GM19455 (cell line): Measurements from ENCODE around the gene GNAT2.

Experiments used
- ATAC-seq: cut with Tn5 transposase; IDR thresholded peaks from one replicate; pipeline ENCODE4 v1.9.1; 2021; ENCODE audit not compliant: unreplicated experiment

GNAT2 gene

GRCh38 chr1:109628540-109629321 is 9.3 kb upstream of the GNAT2 start:
- ATAC-seq = no peak

GRCh38 chr1:109627692-109628399 is 8.4 kb upstream of the GNAT2 start:
- no peak for ATAC-seq

GRCh38 chr1:109626682-109627408 is 7.4 kb upstream of the GNAT2 start:
- ATAC-seq = no peak

- ATAC-seq = no peak
Observed at GRCh38 chr1:109625601-109626560, 6.5 kb upstream of the GNAT2 start.

- no peak for ATAC-seq
Observed at GRCh38 chr1:109625176-109625575, 5.8 kb upstream of the GNAT2 start.

- no peak for ATAC-seq
Observed at GRCh38 chr1:109624201-109625010, 5.0 kb upstream of the GNAT2 start.

- no peak for ATAC-seq
Observed at GRCh38 chr1:109623601-109624161, 4.3 kb upstream of the GNAT2 start.

GRCh38 chr1:109622895-109623294 is 3.5 kb upstream of the GNAT2 start:
- no peak for ATAC-seq

GRCh38 chr1:109622137-109622892 is 2.9 kb upstream of the GNAT2 start:
- ATAC-seq = no peak

- ATAC-seq = no peak
Observed at GRCh38 chr1:109621379-109622136, 2.1 kb upstream of the GNAT2 start.

- ATAC-seq = peak; percentile 74
Observed at GRCh38 chr1:109620841-109621286, 1.4 kb upstream of the GNAT2 start.

- peak; percentile 4 for ATAC-seq
Observed at GRCh38 chr1:109620401-109620791, 980 bp upstream of the GNAT2 start.

GRCh38 chr1:109618661-109619575 is 498 bp downstream of the GNAT2 start:
- no peak for ATAC-seq

- no peak for ATAC-seq
Observed at GRCh38 chr1:109617291-109617801, 2.1 kb downstream of the GNAT2 start.

GRCh38 chr1:109616391-109616790 is 3.0 kb downstream of the GNAT2 start:
- no peak for ATAC-seq

- ATAC-seq = no peak
Observed at GRCh38 chr1:109615879-109616278, 3.5 kb downstream of the GNAT2 start.
